ENCODE results near the gene RAPGEF6. TPM values are rescaled to one million over a fixed set of nuclear protein-coding genes. Genes with fewer than 3 reads are reported as not detected.

The RAPGEF6 gene
- total and polyA plus RNA-seq, 12 donors = 2.5 to 33.8 (median 14.4) TPM

- H3K27ac ChIP-seq = no peak overlapping the region
- 76 to 89% (median 83%) methylated on average over 1 of the region's 1 CpG for WGBS, 4 donors
- no peak for TF ChIP-seq POLR2A (IDR thresholded peaks at IDR 0.05)
- TF ChIP-seq, protein P1, sequence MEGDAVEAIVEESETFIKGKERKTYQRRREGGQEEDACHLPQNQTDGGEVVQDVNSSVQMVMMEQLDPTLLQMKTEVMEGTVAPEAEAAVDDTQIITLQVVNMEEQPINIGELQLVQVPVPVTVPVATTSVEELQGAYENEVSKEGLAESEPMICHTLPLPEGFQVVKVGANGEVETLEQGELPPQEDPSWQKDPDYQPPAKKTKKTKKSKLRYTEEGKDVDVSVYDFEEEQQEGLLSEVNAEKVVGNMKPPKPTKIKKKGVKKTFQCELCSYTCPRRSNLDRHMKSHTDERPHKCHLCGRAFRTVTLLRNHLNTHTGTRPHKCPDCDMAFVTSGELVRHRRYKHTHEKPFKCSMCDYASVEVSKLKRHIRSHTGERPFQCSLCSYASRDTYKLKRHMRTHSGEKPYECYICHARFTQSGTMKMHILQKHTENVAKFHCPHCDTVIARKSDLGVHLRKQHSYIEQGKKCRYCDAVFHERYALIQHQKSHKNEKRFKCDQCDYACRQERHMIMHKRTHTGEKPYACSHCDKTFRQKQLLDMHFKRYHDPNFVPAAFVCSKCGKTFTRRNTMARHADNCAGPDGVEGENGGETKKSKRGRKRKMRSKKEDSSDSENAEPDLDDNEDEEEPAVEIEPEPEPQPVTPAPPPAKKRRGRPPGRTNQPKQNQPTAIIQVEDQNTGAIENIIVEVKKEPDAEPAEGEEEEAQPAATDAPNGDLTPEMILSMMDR (IDR thresholded peaks at IDR 0.05) = no peak
- no peak for DNase-seq
- intact Hi-C loops (cut with DNase I) = no loop called here
- H3K4me1 ChIP-seq (replicated peaks in 1 of 2) = no peaks in the 10 kb centered on the region
- peaks cover 0 to under 1% (median 0%) of the 10 kb centered on the region in 3 donors for H3K9me3 ChIP-seq (replicated peaks in 1 of 3)
- no peak overlapping the region for H3K4me3 ChIP-seq
- no peaks in the 10 kb centered on the region for H3K36me3 ChIP-seq (replicated peaks in 1 of 2)
- no peaks in the 10 kb centered on the region for H3K27me3 ChIP-seq
Observed at GRCh38 chr5:131505237-131505908, 129.7 kb downstream of the RAPGEF6 start.

DNA sequence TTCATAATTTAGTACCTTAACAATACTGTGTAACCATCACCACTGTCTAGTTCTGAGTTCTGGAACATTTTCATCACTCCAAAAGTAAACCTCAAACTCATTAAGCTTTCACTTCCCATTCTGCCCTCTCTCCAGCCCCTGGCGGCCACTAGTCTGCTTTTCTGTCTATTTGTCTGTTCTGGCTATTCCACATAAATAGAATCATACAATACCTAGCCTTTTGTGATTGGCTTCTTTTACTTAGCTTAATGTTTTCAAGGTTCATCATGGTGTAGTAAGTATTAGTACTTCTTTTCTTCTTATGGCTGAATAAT, 138.7 kb downstream of the RAPGEF6 start:
- 77 to 85% (median 80%) methylated on average over 1 of the region's 1 CpG for WGBS, 4 donors
- Histone ChIP-seq H3K36me3 (replicated peaks in 1 of 2) (peaks cover 0 to 11% of the 10 kb centered on the region in 2 donors), H3K9me3 (replicated peaks in 1 of 3) (no peaks in the 10 kb centered on the region), H3K27me3 (no peaks in the 10 kb centered on the region), H3K27ac (no peak overlapping the region), H3K4me1 (replicated peaks in 1 of 2) (no peaks in the 10 kb centered on the region), H3K4me3 (no peak overlapping the region)
- no peak for DNase-seq
- no peak for TF ChIP-seq POLR2A (IDR thresholded peaks at IDR 0.05)
- TF ChIP-seq, protein P1 (IDR thresholded peaks at IDR 0.05) = peak in 1 of 6 experiments; percentile 8
- intact Hi-C loops (cut with DNase I) = no loop called here

- Histone ChIP-seq H3K4me3 (no peak overlapping the region), H3K27ac (no peak overlapping the region), H3K9me3 (replicated peaks in 1 of 3) (no peaks in the 10 kb centered on the region), H3K27me3 (no peaks in the 10 kb centered on the region), H3K4me1 (replicated peaks in 1 of 2) (no peaks in the 10 kb centered on the region), H3K36me3 (replicated peaks in 1 of 2) (peaks cover 0 to 11% of the 10 kb centered on the region in 2 donors)
- DNase-seq = no peak
- WGBS, 4 donors = 93 to 94% (median 93%) methylated on average over 8 of the region's 8 CpGs
- TF ChIP-seq, protein P1 (IDR thresholded peaks at IDR 0.05) = no peak
- no peak for TF ChIP-seq POLR2A (IDR thresholded peaks at IDR 0.05)
- intact Hi-C loops (cut with DNase I) = no loop called here
Observed at GRCh38 chr5:131495536-131496399, 139.3 kb downstream of the RAPGEF6 start.

DNA sequence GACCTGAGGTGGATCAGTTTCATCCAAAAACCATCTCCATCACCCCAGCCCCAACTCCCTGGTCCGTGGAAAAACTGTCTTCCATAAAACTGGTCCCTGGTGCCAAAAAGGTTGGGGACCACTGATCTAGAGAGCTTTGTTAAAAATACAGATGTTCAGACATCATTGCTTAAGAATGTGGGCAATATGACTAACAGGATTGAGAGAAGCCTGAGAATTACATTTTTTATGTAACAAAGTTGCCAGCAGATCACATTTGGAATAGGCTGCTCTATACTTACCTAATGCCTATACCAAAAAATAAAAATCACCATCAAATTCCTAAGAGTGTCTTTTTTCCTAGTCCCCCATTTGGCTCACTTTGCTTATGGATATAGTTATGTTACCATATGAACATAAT, 143.3 kb downstream of the RAPGEF6 start:
- no peaks in the 10 kb centered on the region for H3K4me1 ChIP-seq (replicated peaks in 1 of 2)
- no peaks in the 10 kb centered on the region for H3K9me3 ChIP-seq (replicated peaks in 1 of 3)
- H3K4me3 ChIP-seq = no peak overlapping the region
- 90 to 100% (median 99%) methylated on average over 1 of the region's 1 CpG for WGBS, 4 donors
- no peaks in the 10 kb centered on the region for H3K27me3 ChIP-seq
- intact Hi-C loops (cut with DNase I) = no loop called here
- peaks cover 0 to 11% of the 10 kb centered on the region in 2 donors for H3K36me3 ChIP-seq (replicated peaks in 1 of 2)
- no peak for TF ChIP-seq POLR2A (IDR thresholded peaks at IDR 0.05)
- TF ChIP-seq, protein P1 (IDR thresholded peaks at IDR 0.05) = no peak
- DNase-seq = no peak
- no peak overlapping the region for H3K27ac ChIP-seq

Data from adrenal gland (tissue), 12 donors.